ENCODE data around the gene MBOAT2.

DNA sequence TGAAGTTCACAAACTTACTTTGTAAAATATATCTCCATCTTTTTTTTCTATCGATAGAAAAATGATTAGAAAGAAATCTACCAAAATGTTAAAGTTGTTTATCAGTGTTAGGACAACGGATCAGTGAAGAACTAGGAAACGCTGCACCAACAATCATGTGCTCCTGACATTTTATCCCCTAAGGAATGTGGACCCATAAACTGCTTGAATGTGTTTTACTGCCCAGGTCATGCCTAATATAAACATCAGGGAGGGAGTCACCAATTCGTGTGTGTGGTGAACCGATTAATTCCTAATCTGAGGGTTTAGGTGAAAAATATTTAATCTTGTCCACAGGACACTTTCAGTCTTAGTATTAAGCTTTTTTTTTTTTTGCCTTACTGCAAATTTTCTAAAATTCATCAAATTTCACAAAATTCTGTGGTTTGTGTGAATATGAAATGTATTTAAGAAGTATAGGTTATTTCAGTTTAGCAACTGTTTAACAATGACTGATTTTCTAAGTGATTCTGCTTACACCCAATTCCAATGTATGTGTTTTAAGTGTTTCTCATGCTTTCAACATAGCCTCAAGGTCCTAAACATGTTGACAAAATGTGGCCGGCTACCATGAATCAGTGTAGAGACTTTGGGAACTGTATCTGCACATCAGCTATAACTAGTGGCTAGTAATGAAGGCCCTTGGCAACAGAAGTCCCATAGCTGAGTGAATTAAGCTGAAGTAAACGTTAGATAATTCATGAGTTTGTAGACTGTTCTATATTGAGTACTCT is 155.0 kb downstream of the MBOAT2 start:
- TF ChIP-seq, protein P1, sequence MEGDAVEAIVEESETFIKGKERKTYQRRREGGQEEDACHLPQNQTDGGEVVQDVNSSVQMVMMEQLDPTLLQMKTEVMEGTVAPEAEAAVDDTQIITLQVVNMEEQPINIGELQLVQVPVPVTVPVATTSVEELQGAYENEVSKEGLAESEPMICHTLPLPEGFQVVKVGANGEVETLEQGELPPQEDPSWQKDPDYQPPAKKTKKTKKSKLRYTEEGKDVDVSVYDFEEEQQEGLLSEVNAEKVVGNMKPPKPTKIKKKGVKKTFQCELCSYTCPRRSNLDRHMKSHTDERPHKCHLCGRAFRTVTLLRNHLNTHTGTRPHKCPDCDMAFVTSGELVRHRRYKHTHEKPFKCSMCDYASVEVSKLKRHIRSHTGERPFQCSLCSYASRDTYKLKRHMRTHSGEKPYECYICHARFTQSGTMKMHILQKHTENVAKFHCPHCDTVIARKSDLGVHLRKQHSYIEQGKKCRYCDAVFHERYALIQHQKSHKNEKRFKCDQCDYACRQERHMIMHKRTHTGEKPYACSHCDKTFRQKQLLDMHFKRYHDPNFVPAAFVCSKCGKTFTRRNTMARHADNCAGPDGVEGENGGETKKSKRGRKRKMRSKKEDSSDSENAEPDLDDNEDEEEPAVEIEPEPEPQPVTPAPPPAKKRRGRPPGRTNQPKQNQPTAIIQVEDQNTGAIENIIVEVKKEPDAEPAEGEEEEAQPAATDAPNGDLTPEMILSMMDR (IDR thresholded peaks at IDR 0.05; ENCODE audit: insufficient read depth, low read length), result no peak
- no peak for TF ChIP-seq POLR2AphosphoS5 (IDR thresholded peaks at IDR 0.05; ENCODE audit: low read depth)
- TF ChIP-seq GABPA (IDR thresholded peaks at IDR 0.05; ENCODE audit: low read depth), result no peak
- TF ChIP-seq, protein P2, sequence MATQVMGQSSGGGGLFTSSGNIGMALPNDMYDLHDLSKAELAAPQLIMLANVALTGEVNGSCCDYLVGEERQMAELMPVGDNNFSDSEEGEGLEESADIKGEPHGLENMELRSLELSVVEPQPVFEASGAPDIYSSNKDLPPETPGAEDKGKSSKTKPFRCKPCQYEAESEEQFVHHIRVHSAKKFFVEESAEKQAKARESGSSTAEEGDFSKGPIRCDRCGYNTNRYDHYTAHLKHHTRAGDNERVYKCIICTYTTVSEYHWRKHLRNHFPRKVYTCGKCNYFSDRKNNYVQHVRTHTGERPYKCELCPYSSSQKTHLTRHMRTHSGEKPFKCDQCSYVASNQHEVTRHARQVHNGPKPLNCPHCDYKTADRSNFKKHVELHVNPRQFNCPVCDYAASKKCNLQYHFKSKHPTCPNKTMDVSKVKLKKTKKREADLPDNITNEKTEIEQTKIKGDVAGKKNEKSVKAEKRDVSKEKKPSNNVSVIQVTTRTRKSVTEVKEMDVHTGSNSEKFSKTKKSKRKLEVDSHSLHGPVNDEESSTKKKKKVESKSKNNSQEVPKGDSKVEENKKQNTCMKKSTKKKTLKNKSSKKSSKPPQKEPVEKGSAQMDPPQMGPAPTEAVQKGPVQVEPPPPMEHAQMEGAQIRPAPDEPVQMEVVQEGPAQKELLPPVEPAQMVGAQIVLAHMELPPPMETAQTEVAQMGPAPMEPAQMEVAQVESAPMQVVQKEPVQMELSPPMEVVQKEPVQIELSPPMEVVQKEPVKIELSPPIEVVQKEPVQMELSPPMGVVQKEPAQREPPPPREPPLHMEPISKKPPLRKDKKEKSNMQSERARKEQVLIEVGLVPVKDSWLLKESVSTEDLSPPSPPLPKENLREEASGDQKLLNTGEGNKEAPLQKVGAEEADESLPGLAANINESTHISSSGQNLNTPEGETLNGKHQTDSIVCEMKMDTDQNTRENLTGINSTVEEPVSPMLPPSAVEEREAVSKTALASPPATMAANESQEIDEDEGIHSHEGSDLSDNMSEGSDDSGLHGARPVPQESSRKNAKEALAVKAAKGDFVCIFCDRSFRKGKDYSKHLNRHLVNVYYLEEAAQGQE (IDR thresholded peaks at IDR 0.05; ENCODE audit: insufficient replicate concordance, low read depth), result no peak
- TF ChIP-seq SPI1 (IDR thresholded peaks at IDR 0.05; ENCODE audit: borderline replicate concordance, low read depth), result no peak

Measured in HL-60 (cell line).